ENCODE measurements around the gene LRRC10B.

- no peak for TF ChIP-seq POLR2AphosphoS5 (IDR thresholded peaks at IDR 0.05)
- no peak for TF ChIP-seq CTCF (IDR thresholded peaks at IDR 0.05)
Observed at GRCh38 chr11:61468002-61468401, 40.5 kb upstream of the LRRC10B start.

All from sigmoid colon (tissue), 4 donors.